Activated naive CD4-positive, alpha-beta T cell treated with anti-CD3 and anti-CD28 coated beads, Interleukin-2, amount 50 U/mL, for 72 hours (primary cell): ENCODE data around the gene ZC3H18. TPM values are rescaled to one million over a fixed set of nuclear protein-coding genes. Genes with fewer than 3 reads are reported as not detected.

Source experiments
- ATAC-seq, 2 donors: fragments of 150-1000 bp; cut with Tn5 transposase; 2 replicates each; pipeline ENCODE4 v1.10.0; 2021; ENCODE audit warnings: mild to moderate bottlenecking in 2 of 2, moderate library complexity in 2 of 2
- DNase-seq, 2 donors: peaks; one replicate each; pipeline ENCODE4 v3.0.0; 2021 to 2022; ENCODE audit warnings: low spot score in 2 of 2
- H3K27ac Mint-ChIP-seq, 2 donors: one replicate each; pipeline ENCODE4 v1.8.0; 2022; ENCODE audit warnings: mild to moderate bottlenecking in 2 of 2, mixed read lengths in 2 of 2
- H3K36me3 Mint-ChIP-seq, 2 donors: one replicate each; pipeline ENCODE4 v1.8.0; 2022; ENCODE audit warnings: mixed read lengths in 2 of 2
- H3K9me3 Mint-ChIP-seq, 2 donors: one replicate each; pipeline ENCODE4 v1.8.0; 2022; ENCODE audit warnings: mixed read lengths in 2 of 2
- total RNA-seq, 2 donors: library from RNA; stranded (reverse); gene quantifications; one replicate each; pipeline ENCODE4 v1.2.3, GENCODE V29; 2022

Gene ZC3H18
- total RNA-seq, 2 donors from 2014 or later: 70.3 to 71.9 TPM

DNA sequence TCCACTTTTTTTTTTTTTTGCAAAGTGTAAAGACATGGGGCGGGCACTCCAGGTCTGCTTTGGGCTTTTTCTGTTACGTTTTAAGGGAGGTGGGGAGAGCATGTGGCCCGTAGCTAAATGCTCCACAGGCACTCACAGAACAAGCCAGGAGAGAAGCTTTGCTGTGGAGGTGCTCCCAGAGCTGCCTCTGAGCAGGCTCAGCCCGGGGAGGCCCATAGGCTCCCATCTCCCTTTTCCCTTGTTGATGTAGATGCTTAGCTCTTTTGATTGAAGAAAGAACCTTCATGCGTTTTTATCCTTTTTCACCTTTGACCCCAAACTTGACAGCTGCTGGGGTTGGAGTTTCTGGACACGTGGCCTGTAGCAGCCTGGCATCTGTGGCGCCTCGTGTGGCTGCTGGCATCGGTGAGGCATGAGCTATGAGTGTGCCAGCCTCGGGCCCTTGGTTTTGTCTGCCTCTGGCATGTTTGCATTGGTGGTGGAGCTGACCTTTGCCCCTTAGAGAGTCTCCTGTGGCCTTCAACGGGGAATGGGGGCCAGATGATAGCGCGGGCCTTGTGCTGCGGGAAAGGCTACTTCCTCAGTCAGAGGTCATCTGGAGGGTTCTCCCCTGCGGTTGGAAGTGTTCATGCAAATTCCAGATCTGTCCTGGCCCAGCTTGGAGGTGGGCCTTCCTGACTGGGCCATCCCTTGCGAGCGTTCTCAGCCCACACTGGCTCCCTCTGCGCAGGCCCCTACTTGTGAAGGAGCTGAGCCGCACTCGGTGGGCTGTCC is 48.2 kb downstream of the ZC3H18 start:
- Mint-ChIP-seq H3K27ac (peak overlapping the region; percentile 24 to 91), H3K36me3 (peaks cover 0 to 10% of the 10 kb centered on the region in 2 donors), H3K9me3 (no peaks in the 10 kb centered on the region)
- DNase-seq: no peak
- no peak for ATAC-seq

DNA sequence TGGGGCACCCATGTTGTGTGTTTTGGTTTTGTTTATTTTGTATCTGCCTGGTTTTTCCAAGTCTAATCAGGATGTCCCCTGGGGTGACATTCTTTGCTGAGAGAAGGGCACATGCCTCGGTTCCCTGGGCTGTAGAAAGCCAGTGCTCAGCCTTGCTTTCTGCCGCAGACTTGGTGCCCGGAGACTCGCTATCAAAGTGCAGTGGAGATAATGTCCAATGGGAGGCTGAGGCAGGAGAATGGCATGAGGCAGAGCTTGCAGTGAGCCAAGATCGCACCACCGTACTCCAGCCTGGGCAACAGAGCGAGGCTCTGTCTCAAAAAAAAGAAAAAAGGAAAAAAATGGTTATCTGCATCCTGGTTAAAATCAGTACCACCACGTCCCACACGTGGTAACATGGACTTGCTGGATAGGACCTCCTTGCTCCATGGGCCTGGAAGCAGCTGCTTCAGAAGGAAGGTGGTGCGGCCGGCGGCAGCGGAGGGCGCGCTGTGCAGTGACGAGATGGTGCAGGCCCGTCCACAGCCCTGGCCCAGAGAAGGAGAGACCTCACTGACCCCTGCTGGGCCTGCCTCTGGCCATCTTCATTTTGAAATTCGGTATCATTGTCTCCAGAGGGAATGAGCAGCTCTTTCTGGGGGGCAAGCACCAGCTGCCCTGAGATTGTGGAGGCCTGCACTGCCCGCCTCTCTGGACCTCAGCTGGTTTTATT is 48.9 kb downstream of the ZC3H18 start:
- no peak for DNase-seq
- Mint-ChIP-seq H3K9me3 (no peaks in the 10 kb centered on the region), H3K27ac (peak overlapping the region; percentile 24 to 65), H3K36me3 (peaks cover 0 to 11% of the 10 kb centered on the region in 2 donors)
- ATAC-seq: no peak

DNA sequence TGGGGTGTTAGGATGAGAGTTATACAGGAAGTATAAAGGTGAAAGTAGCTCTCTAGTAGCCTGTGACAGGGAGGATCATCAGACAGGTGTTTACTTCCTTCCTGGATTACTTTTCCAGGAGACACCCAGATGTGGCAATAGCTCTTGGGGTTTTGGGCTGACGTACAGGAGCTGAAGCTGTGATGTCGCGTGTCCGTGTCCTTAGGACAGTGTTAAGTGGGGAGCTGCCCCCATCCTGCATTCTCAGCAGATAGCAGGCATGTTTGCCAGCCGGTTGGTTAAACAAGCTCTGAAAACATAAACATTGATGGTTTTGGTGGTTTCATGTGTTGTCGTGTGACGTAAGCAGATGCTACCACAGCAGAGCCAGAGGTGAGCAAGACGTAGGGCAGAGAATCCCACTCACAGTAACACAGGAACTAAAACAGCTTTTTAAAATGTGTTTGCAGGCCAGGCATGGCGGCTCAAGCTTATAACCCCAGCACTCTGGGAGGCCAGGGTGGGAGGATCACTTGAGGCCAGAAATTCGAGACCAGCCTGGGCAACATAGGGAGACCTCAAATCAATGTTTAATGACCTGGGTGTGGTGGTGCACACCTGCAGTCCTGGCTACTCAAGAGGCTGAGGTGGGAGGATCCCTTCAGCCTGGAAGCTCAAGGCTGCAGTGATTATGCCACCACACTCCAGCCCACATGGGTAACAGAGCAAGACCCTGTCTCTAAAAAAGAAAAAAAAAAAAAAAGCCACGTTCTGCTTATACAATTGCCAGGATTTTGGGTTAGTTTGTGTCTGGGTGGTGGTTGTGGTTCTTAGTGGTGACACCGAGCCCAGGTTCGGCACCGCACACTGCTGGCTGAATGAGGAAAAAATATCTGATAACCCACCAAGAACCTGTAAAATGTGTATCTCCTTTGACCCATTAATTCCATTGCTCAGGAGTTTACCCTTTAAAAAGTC is 49.9 kb downstream of the ZC3H18 start:
- H3K9me3 Mint-ChIP-seq: no peaks in the 10 kb centered on the region
- no peak for DNase-seq
- H3K36me3 Mint-ChIP-seq: peaks cover 0 to 11% of the 10 kb centered on the region in 2 donors
- H3K27ac Mint-ChIP-seq: peak overlapping the region; percentile 24 to 81
- ATAC-seq: peak; percentile 56 to 71

DNA sequence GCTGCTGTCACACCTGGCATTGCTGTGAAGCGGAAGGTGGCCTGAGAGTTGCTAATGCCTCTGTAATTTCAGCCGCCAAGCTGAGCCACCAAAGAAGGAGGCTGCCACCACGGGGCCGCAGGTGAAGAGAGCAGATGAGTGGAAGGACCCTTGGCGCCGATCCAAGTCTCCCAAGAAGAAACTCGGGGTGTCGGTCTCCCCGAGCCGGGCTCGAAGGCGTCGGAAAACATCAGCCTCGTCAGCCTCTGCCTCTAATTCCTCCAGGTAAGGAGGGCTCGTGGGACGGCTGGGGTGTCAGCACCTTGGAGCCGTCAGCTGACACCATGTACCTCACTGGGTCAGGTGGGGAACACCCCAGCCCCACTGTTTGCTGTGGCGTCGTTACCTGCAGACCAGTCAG is 51.9 kb downstream of the ZC3H18 start:
- H3K36me3 Mint-ChIP-seq: peaks cover 0 to 11% of the 10 kb centered on the region in 2 donors
- H3K9me3 Mint-ChIP-seq: no peaks in the 10 kb centered on the region

DNA sequence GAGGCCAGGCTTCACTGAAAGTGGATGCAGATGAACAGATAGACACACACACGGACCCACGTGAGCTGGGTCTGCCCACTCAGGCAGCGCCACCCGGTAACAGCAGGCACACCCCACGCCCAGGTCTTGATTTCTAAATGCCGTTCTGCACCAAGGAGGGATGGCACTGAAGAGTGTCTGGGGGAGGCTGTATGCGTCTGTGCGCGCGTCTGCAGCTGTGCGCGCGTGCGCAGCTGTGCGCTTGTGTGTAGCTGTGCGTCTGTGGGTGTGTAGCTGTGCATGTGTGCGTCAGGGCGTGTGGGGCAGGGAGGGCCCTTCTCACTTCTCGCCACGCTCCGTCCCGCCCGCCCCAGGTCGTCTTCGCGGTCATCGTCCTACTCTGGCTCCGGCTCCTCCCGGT is 52.7 kb downstream of the ZC3H18 start:
- peaks cover 0 to 18% of the 10 kb centered on the region in 2 donors for H3K36me3 Mint-ChIP-seq
- DNase-seq: no peak
- no peak for ATAC-seq
- no peaks in the 10 kb centered on the region for H3K9me3 Mint-ChIP-seq
- H3K27ac Mint-ChIP-seq: no peak overlapping the region

More for the DNA sequence above, 51.9 kb downstream of the ZC3H18 start:
- H3K27ac Mint-ChIP-seq: no peak overlapping the region
- no peak for DNase-seq
- no peak for ATAC-seq

DNA sequence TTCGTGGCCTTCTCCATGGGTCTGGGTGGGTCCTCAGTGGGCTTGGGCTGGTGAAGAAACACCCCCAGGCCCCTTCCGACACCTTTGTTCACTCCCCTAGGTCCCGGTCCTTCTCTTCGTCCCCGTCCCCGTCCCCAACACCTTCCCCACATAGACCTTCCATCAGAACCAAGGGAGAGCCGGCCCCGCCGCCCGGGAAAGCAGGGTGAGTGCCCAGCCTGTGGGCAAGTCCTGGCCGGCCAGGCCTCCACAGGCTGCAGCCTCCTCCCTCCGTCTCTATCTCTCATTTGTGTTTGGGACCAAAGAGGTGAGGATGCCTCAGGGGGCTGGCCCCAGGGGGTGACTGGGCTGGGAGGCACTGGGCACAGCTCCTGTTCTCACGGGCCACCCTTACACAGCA is 53.7 kb downstream of the ZC3H18 start:
- H3K9me3 Mint-ChIP-seq: no peaks in the 10 kb centered on the region
- ATAC-seq: no peak
- DNase-seq: no peak
- peaks cover 0 to 18% of the 10 kb centered on the region in 2 donors for H3K36me3 Mint-ChIP-seq
- H3K27ac Mint-ChIP-seq: peak overlapping the region in 1 of 2 donors; percentile 52

DNA sequence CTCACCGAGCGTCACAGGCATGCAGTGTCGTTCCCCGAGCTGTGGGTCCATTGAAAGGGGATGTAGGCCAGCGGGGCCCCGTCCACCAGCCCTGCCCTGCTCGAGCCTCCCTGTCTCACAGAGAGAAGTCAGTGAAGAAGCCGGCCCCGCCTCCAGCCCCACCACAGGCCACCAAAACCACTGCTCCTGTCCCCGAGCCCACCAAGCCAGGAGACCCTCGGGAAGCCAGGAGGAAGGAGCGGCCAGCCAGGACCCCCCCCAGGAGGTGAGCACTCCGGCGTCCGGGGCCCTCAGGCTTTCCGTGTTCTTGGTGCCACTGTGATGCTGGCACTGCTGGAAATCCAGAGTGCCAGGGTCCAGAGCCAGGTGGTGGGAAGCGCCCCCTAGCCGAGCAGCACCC is 54.3 kb downstream of the ZC3H18 start:
- peaks cover 0 to 18% of the 10 kb centered on the region in 2 donors for H3K36me3 Mint-ChIP-seq

DNA sequence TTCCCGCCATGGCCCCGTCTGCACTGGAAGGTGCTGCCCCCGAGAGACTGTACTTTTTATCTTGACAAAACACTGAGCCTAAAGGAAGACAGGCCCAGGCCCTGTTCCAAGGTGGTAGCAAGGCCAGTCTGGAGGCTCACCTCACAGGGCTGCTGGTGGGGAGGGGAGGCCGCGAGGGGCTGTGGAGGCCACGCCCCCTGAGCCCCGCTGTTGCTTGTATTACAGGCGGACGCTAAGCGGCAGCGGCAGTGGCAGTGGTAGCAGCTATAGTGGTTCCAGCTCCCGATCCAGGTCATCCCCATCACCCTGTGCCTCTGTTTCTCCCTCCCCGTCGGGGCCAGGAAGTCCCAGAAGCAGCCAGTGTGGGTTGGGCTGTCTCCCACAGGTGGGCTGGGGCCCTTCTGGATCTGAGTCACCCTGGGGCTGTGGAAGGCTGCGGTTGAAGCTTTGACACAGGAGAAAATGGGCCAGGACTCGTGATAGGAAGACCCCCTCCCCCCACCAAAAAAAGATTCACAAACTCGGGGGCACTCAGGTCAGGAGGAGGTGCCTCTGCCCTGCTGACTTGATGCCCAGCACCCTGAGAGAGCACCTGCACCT is 54.9 kb downstream of the ZC3H18 start:
- no peak for DNase-seq
- H3K9me3 Mint-ChIP-seq: no peaks in the 10 kb centered on the region
- H3K27ac Mint-ChIP-seq: peak overlapping the region in 1 of 2 donors; percentile 88
- ATAC-seq: peak in 1 of 2 donors; percentile 16
- peaks cover 0 to 18% of the 10 kb centered on the region in 2 donors for H3K36me3 Mint-ChIP-seq

More for the DNA sequence above, 54.3 kb downstream of the ZC3H18 start:
- DNase-seq: no peak
- H3K27ac Mint-ChIP-seq: no peak overlapping the region
- ATAC-seq: no peak
- no peaks in the 10 kb centered on the region for H3K9me3 Mint-ChIP-seq

DNA sequence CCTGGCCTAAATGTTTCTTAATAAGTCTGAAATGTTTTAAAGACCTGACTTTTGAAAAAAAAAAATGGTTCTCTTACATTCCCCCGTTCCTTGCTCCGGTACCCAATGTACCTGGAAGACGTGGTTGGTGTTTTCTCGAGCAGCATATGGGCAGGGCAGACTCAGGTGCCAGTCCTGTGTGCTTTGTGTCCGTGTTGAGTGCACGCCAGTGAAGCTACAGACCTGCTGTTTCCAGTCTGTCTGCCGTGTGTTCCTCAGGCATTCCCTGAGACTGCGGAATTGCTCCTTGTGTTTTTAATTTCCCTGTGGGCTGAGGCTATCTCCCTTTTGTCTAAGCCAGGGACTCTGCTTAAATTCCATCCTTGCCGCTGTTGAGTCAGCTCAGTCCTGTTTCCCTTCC is 56.4 kb downstream of the ZC3H18 start:
- ATAC-seq (no peak), DNase-seq (no peak)
- peaks cover 0 to 18% of the 10 kb centered on the region in 2 donors for H3K36me3 Mint-ChIP-seq
- H3K27ac Mint-ChIP-seq: no peak overlapping the region
- no peaks in the 10 kb centered on the region for H3K9me3 Mint-ChIP-seq

DNA sequence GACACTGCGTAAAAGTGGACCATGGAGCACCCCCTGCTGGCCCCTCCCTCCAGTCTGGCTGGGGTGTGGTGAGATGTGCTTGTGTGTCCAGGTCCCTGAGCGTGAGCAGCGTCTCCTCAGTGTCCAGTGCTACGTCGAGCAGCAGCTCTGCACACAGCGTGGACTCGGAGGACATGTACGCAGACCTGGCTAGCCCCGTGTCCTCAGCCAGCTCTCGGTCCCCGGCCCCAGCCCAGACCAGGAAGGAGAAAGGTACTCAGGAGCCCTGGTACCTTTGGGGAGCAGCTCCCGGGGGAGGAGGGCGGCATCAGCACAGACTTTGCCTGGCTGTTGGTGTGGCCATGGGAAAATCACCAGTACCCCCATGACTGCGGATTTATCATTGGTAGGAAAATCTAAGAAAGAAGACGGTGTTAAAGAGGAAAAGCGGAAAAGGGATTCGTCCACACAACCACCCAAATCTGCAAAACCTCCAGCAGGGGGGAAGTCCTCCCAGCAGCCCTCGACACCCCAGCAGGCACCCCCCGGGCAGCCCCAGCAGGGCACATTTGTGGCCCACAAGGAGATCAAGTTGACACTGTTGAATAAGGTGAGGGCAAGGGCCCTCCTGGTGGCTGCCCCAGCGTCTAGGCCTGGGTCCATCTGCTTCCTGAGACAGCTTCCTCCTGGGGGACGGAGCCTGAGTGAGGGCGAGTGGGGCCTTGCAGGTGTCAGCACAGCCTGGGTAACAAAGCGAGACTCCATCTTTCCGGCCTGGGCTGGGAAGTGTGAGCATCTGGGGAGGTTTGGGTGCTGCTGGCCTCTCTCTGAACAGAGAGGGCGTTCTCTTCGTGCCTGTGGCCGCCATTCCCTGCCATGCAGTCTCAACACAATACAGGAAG is 57.6 kb downstream of the ZC3H18 start:
- no peaks in the 10 kb centered on the region for H3K9me3 Mint-ChIP-seq
- H3K27ac Mint-ChIP-seq: no peak overlapping the region
- peaks cover 0 to 12% of the 10 kb centered on the region in 2 donors for H3K36me3 Mint-ChIP-seq
- no peak for DNase-seq
- ATAC-seq: no peak

DNA sequence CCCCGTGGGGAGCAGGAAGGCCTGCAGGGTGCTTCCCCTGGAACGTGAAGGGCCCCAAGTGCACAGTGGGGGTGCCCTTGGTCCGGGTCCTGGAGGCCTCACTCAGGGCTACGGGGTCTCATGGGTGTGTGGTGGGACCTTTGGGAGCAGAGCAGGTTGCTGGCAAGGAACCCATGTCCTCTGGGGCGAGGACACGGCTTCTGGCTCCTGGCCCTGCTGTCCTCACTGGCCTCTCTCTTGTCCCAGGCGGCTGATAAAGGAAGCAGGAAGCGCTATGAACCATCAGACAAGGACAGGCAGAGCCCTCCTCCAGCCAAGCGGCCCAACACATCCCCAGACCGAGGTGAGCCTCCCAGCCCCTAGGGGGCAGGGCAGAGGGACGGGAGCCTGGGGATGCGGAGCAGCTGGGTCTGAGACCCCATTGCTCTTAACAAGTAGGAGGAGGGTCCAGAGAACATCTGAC is 58.3 kb downstream of the ZC3H18 start:
- H3K9me3 Mint-ChIP-seq: no peaks in the 10 kb centered on the region
- ATAC-seq (peak in 1 of 2 donors; percentile 31), DNase-seq (no peak)
- H3K27ac Mint-ChIP-seq: no peak overlapping the region
- peaks cover 0 to 7% of the 10 kb centered on the region in 2 donors for H3K36me3 Mint-ChIP-seq

DNA sequence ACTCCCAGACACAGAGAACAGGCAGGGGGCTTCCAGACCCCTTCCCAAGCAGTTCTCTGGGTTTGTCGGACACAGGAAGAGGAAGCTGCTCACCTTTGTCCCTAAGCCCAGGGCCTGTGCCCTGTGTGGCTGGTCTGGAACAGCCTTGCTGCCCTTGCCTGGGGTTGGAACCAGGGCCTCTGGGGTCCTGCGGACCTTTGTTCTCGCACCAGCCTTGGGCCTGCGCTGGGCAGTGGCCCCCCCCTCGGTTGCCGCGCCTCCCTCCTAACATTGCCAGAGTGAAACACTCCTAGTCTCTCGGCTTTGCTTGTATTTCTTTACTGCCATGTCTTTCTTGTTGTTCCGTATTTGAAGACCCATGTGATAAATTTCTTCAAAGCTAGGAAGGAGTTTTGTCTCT is 59.6 kb downstream of the ZC3H18 start:
- ATAC-seq (no peak), DNase-seq (no peak)
- no peaks in the 10 kb centered on the region for H3K9me3 Mint-ChIP-seq
- H3K27ac Mint-ChIP-seq: no peak overlapping the region
- H3K36me3 Mint-ChIP-seq: peaks cover 0 to 7% of the 10 kb centered on the region in 2 donors

DNA sequence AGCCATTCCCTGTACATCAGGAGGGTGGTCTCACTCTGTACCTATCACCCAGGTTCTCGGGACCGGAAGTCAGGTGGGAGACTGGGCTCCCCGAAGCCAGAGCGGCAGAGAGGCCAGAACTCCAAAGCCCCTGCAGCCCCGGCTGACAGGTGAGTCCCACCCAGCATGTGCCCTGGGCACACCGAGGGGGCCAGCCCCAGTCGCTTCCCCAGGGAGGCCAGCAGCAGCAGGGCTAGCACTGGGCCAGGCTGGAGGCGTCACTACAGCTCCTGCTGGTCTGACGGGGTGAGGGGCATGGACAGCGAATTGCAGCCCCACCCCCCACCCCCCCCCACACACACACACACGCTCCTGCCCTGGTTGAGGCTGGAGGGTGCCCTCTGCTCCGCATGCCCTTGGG is 60.2 kb downstream of the ZC3H18 start:
- Mint-ChIP-seq H3K36me3 (peaks cover 0 to 7% of the 10 kb centered on the region in 2 donors), H3K9me3 (no peaks in the 10 kb centered on the region), H3K27ac (no peak overlapping the region)
- ATAC-seq (no peak), DNase-seq (no peak)

DNA sequence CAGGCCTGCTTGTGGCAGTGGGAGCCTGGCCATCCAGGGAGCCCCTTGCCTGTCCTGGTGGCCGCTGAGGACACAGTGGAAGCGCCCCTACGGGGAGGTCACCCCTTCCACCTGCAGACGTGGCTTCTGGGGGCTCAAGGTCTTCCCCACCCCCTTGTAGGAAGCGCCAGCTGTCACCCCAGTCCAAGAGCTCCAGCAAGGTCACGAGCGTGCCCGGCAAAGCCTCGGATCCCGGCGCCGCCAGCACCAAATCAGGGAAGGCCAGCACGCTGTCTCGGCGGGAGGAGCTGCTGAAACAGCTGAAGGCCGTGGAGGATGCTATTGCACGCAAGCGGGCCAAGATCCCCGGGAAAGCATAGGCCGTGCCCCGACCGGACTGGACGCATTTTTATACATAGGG is 60.7 kb downstream of the ZC3H18 start:
- DNase-seq (no peak), ATAC-seq (no peak)
- Mint-ChIP-seq H3K27ac (no peak overlapping the region), H3K9me3 (no peaks in the 10 kb centered on the region), H3K36me3 (peaks cover 0 to 7% of the 10 kb centered on the region in 2 donors)

DNA sequence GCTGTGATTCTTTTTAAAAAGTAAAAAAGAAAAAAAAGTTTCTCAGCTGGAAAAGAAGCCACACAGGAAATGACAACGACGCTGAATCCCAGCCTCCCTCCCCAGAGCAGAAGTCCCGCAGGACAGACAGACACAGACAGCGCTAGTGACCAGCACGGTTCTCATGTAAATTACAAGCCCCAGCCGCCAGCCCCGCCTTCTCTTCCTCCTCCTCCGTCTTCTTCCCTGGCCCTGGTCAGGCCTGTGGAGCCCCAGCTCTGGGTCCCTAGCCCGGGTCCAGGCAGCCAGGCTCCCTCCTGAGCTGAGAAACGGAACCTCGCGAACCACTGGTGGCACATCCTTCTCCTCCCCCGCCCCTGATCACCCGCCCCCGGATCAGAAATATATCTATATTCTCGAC is 61.2 kb downstream of the ZC3H18 start:
- DNase-seq: no peak
- Mint-ChIP-seq H3K36me3 (peaks cover 0 to 7% of the 10 kb centered on the region in 2 donors), H3K27ac (no peak overlapping the region), H3K9me3 (no peaks in the 10 kb centered on the region)
- ATAC-seq: no peak
